ENCODE measurements around the gene OSBPL5.

GRCh38 chr11:3214420-3214699 is 49.2 kb upstream of the OSBPL5 start:
- TF ChIP-seq CEBPB (IDR thresholded peaks at IDR 0.05) (no peak), TAF1 (IDR thresholded peaks at IDR 0.05; ENCODE audit: low read depth) (no peak), ZBTB7A (IDR thresholded peaks at IDR 0.05; ENCODE audit: low read depth) (no peak), MAX (IDR thresholded peaks at IDR 0.05) (no peak), RAD21 (IDR thresholded peaks at IDR 0.05; ENCODE audit: low read depth) (no peak), REST (IDR thresholded peaks at IDR 0.05; ENCODE audit: low read depth) (no peak), NFIC (IDR thresholded peaks at IDR 0.05) (no peak), EP300 (IDR thresholded peaks at IDR 0.05; ENCODE audit: borderline replicate concordance) (no peak), YY1 (IDR thresholded peaks at IDR 0.05; ENCODE audit: low read depth) (no peak), FOXM1 (IDR thresholded peaks at IDR 0.05; ENCODE audit: borderline replicate concordance, low read depth) (no peak), CREB1 (IDR thresholded peaks at IDR 0.05; ENCODE audit: low read depth) (no peak), TCF12 (IDR thresholded peaks at IDR 0.05; ENCODE audit: low read depth) (no peak), USF1 (IDR thresholded peaks at IDR 0.05) (no peak), EGR1 (IDR thresholded peaks at IDR 0.05) (no peak)

All from Ishikawa (cell line).